Measurements from ENCODE around the gene PTGES. TPM values are rescaled to one million over a fixed set of nuclear protein-coding genes. Genes with fewer than 3 reads are reported as not detected.

PTGES gene
- total RNA-seq, 1 donor from 2014 or later = not detected

DNA sequence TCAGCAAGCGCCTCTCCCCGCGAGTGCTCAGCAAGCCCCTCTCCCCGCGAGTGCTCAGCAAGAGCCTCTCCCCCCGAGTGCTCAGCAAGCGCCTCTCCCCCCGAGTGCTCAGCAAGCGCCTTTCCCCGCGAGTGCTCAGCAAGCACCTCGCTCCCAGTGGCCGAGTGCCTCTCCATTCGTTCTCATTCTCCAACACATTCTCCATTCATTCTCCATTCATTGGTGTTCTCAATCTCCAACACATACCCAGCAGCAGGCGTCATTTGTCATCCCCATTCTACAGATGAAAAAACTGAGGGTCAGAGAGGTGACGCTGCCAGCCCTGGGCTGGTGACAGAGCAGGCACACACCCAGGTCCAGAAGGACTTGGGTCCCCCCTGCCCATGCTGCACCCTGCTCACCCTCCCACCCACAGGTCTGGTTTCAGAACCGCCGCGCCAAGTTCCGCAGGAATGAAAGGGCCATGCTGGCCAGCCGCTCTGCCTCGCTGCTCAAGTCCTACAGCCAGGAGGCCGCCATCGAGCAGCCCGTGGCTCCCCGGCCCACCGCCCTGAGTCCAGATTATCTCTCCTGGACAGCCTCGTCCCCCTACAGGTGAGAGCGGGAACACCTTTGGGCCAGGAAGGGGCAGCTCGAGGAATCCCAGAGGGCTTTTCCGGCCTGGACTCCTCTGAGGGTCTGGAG is 32.5 kb downstream of the PTGES start:
- DNase-seq (ENCODE audit: low read depth) = no peak

DNA sequence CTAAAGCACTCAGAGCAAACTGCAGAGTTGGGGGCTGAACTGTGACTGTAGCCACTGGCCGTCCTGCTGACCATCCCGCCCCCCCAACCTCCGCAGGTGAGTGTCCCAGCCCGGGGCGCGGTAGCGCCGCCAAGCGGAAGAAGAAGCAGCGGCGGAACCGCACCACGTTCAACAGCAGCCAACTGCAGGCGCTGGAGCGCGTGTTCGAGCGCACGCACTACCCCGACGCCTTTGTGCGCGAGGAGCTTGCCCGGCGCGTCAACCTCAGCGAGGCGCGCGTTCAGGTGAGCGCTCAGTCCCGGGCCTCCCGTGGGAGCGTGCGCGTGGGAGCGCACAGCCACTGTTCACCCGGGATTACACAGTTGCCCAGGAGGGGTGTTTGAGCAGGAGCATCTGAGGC is 33.7 kb downstream of the PTGES start:
- DNase-seq (ENCODE audit: low read depth) = no peak

DNA sequence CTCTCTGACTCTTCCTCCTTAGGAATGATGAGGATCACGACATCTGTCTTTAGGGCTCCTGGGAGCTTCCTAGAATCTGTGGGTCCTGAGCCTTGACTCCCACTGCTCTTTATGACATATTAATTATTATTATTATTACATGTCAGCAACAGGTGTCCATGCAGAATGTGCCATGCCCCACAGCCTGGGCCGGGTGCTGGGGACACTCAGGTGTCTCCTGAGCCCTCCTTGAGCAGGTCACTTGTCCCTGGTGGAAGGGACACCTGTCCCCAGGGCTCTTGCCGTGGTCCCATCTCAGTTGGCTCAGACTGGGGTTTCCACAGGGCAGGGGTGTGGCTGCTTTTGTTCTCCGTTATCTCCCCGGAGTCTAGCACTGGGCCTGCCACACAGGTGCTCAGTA is 34.2 kb downstream of the PTGES start:
- no peak for DNase-seq (ENCODE audit: low read depth)

DNA sequence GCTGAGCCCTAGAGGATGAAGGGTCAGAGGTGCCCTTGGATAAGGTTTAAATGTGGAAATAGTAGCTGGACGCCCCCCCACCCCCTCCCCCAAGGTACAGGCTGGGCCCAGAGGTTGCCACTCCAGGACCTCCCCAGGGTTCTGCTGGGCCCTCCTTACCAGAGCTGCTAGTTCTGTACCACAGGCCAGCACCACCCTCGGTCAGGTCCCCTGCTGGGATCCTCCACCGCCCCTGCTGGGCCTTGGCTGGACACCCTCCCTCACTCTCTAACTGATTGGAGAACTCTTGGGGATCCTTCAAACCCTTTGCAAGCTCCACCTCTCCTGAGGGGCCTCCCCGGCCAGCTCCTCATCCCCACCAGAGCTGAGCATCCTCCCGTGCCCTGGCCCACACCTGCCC is 34.9 kb downstream of the PTGES start:
- DNase-seq (ENCODE audit: low read depth) = no peak

DNA sequence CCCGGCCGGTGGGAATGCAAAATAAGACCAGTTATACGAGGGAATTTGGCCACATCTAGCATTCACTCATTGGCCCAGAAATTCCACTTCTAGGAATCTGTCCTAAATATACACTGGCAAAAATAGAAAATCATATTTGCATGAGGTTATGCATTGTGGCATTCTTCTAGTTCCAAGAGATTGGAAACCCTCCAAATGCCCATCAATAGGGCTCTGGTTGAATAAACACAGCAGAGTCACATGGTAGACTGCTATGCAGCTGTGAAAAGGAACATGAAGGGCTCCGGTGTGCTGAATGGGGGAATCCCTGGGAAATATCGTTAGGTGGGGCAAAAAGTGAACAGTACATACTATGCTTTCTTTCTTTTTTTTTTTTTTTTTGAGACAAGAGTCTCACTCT is 36.8 kb downstream of the PTGES start:
- peak; percentile 66 for DNase-seq (ENCODE audit: low read depth)

DNA sequence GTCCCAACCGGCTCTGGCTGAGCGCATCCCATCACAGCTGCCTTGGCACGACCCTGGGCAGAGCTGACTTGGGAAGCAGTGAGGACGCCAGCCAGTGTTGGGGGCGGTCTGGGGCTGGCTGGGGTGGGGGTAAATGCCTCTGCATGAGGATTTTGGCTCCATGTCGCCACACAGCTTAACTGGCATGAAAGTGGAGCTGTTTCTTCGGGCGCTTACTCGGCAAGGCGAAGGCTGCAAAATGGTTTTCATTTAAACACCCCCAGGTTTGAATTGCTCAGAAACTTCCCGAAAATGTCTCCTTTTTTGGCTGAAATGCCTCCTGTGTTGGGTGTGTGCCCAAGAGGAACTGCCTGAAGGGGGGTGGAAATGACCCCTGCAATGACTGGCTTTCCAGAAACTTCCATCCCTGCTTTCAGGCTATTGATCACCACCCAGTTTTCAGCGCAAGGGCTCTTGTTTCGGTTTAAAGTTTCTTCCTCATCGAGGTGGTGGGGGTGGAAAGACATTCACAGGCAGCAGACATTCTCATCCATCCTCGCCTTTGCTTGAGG is 38.3 kb downstream of the PTGES start:
- DNase-seq (ENCODE audit: low read depth) = no peak

DNA sequence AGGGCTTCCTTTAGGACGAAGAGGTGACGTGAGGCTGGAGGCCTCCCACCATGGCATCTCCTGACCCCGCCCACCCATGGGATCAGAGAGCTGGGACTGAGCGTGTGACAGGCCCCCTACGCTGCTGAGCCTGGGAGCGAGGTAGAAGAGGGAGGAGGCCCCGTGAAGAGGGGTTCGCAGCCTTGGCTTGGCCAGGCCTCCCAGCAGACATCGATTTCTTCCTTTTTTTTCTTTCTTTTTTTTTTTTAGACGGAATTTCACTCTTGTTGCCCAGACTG is 39.5 kb downstream of the PTGES start:
- DNase-seq (ENCODE audit: low read depth) = no peak

- no peak for DNase-seq (ENCODE audit: low read depth)
Measured at GRCh38 chr9:129712634-129713401, 40.0 kb downstream of the PTGES start.

DNA sequence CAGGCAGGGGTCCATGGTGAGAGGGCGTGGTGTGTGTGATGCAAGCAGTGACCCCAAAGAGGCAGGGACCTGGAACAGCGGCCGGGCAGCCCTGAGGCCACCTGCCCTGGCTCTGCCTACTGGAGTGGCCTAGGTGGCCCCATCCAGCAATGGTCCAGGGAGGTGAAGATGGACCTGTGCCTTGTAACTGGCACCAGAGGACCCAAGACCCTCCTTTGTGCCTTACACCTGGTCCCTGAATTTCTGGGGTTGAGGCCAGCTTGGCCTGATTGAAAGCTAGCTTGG is 42.7 kb downstream of the PTGES start:
- DNase-seq (ENCODE audit: low read depth) = no peak

DNA sequence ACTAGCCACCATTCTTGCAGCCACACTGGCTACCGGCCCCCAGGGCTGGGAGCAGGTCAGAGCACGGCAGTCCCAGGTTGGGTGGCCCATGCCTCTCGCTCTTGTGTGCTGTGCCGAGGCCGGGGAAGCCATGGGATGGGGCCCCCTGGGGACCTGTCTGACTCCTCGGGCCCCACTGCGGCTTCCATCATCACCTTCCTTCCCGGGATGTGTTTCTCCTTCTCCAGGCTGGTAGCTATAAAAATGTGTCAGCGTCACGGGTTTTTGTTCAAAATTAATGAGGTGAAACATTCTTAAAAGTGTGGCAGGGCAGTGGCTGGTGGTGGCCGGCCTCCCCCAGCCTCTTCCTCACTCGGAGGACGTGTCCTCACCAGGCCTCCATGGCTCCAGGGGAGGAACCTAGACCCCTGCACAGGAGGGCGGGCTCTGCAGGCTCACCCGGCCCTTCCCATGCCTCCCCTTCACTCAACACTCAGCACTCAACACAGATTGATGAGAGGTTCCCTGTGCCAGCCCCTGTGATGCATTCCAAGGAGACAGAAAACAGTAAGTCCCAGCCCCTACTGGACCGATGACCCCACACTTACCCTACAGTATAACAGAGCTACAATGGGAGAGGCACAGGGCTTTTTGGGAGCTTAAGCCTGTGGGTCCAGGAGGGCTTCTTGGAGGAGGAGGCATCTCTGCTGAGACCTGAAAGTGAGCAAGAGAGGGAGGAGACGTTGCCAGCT is 43.2 kb downstream of the PTGES start:
- no peak for DNase-seq (ENCODE audit: low read depth)

DNA sequence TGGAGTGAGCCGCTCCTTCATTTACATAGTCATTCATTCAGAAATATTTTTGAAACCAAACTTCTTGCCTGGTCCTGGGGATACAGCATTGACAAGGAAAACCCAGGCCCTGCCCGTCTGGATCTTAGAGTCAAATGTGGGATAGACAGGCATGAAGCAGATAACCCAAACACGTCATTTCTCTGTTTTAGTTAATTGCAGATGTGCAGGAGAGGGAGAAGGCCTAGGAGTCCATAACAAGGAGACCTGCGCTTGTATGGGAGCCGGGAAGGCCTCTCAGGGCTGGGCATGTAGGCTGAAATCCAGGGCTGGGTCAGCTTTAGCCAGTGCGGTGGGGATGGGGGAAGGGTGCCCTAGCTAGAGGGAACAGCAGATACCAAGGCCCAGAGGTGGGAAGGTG is 44.0 kb downstream of the PTGES start:
- DNase-seq (ENCODE audit: low read depth) = no peak

DNA sequence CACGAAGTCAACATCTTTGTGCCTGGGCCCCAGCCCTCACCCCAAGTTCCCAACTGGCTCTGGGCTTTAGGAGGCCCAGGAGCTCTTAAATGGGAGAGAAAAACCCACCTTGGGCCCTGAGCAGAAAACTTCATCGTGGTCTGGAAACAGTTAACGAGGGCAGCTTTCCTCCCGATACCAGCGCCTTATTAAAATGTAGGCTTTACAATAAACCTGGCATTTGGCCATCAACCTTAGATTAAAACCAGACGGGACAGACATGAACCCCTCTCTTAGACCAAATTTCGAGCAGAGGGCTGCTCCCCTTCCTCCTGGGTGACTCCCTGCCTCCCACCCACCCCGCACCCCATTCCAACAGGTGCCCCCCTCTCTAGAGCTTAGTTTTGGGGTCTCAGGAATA is 48.0 kb downstream of the PTGES start:
- DNase-seq (ENCODE audit: low read depth) = no peak

GRCh38 chr9:129703667-129704355 is 49.0 kb downstream of the PTGES start:
- peak; percentile 38 for DNase-seq (ENCODE audit: low read depth)

- DNase-seq (ENCODE audit: low read depth) = peak; percentile 99
Measured at GRCh38 chr9:129702589-129703520, 50.0 kb downstream of the PTGES start.

- DNase-seq (ENCODE audit: low read depth) = peak; percentile 25
Measured at GRCh38 chr9:129701549-129701948, 51.3 kb downstream of the PTGES start.

DNA sequence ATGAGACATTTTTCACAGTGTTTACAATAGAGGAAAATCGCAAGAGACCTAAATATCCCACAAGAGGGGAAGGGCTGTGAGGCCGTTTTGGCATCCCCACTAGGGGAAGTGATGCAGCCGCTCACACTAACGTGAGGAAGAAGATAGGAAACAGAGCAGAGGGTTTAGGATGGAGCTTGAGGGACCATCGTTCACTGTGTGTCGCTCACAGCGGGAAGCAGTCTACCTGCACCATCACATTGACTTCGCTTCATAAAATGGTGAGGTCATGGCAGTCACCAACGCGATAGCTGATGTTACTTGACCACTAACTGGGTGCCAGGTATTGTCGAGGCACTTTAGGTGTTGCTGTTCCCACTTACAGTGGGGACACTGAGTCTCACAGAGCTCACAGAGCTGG is 51.8 kb downstream of the PTGES start:
- DNase-seq (ENCODE audit: low read depth) = no peak

DNA sequence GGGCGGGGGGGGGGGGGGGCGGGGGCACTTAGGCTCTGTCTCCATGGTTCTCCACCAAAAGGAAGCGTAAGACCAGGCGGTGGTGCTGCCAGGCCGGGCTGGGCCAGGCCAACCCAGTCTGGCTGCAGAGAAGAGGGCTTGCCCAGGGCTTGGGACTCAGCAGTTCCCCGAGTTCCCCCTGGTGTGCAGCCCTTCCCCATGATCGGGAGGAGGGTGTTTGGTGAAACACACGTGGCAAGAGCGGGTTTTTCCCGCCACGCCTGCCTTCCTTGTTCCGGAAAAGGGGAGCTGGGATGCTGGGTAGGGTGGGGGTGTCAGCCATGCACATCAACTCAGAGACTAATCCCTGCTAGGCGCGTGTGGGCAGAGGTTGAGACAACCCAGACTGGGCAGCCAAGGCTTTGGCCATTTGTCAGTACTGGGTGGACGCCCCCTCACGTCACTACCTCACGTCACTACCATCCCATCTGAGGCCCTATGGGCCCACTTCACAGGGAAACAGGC is 54.5 kb downstream of the PTGES start:
- DNase-seq (ENCODE audit: low read depth) = no peak

GRCh38 chr9:129697656-129698253 is 55.1 kb downstream of the PTGES start:
- peak; percentile 22 for DNase-seq (ENCODE audit: low read depth)

GRCh38 chr9:129696944-129697655 is 55.7 kb downstream of the PTGES start:
- DNase-seq (ENCODE audit: low read depth) = peak; percentile 44

Measured in myocyte (in vitro differentiated cells).